Activated T-helper 2 cell treated with anti-CD3 and anti-CD28 coated beads, Interferon-gamma antibody, Interleukin-2, Interleukin-4, amounts not matched to agents 10 μg/mL and 5 μg/mL and 100 μg/mL, durations not matched to agents 14 hours and 24 hours and 36 hours (primary cell): Measurements from ENCODE around the gene LRBA. TPM values are rescaled to one million over a fixed set of nuclear protein-coding genes. Genes with fewer than 3 reads are reported as not detected.
"Not testable (repeated sequence)": the region's sequence is repeated elsewhere in the genome, so short reads cannot be mapped to it uniquely, and the experiment has no call there.

ENCODE experiments used
- DNase-seq: peaks from one replicate; pipeline ENCODE4 v3.0.0; 2021; ENCODE audit warnings: low spot score
- H3K27ac Mint-ChIP-seq: one replicate; pipeline ENCODE4 v1.8.0; 2021; ENCODE audit warnings: mixed read lengths
- H3K27me3 Mint-ChIP-seq: one replicate; pipeline ENCODE4 v1.8.0; 2021; ENCODE audit warnings: low read depth, mixed read lengths
- H3K36me3 Mint-ChIP-seq: one replicate; pipeline ENCODE4 v1.8.0; 2021; ENCODE audit warnings: low read depth, mixed read lengths
- H3K4me1 Mint-ChIP-seq: one replicate; pipeline ENCODE4 v1.8.0; 2021; ENCODE audit warnings: low read depth, mixed read lengths
- H3K4me3 Mint-ChIP-seq: one replicate; pipeline ENCODE4 v1.8.0; 2021; ENCODE audit warnings: low read depth, mild to moderate bottlenecking, moderate library complexity, mixed read lengths
- H3K9me3 Mint-ChIP-seq: one replicate; pipeline ENCODE4 v1.8.0; 2021; ENCODE audit warnings: mixed read lengths
- intact Hi-C: fragments of 100-400 bp; cut with micrococcal nuclease; formaldehyde crosslinking; loops from one replicate; pipeline ENCODE4 v1.15.1; 2023
- total RNA-seq: library from RNA; stranded (reverse); gene quantifications from 2 replicates; pipeline ENCODE4 v1.2.3, GENCODE V29; 2022

Gene LRBA, protein sequence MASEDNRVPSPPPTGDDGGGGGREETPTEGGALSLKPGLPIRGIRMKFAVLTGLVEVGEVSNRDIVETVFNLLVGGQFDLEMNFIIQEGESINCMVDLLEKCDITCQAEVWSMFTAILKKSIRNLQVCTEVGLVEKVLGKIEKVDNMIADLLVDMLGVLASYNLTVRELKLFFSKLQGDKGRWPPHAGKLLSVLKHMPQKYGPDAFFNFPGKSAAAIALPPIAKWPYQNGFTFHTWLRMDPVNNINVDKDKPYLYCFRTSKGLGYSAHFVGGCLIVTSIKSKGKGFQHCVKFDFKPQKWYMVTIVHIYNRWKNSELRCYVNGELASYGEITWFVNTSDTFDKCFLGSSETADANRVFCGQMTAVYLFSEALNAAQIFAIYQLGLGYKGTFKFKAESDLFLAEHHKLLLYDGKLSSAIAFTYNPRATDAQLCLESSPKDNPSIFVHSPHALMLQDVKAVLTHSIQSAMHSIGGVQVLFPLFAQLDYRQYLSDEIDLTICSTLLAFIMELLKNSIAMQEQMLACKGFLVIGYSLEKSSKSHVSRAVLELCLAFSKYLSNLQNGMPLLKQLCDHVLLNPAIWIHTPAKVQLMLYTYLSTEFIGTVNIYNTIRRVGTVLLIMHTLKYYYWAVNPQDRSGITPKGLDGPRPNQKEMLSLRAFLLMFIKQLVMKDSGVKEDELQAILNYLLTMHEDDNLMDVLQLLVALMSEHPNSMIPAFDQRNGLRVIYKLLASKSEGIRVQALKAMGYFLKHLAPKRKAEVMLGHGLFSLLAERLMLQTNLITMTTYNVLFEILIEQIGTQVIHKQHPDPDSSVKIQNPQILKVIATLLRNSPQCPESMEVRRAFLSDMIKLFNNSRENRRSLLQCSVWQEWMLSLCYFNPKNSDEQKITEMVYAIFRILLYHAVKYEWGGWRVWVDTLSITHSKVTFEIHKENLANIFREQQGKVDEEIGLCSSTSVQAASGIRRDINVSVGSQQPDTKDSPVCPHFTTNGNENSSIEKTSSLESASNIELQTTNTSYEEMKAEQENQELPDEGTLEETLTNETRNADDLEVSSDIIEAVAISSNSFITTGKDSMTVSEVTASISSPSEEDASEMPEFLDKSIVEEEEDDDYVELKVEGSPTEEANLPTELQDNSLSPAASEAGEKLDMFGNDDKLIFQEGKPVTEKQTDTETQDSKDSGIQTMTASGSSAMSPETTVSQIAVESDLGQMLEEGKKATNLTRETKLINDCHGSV (N-terminal part only)
- 46.4 and 47.7 TPM in 2 replicates for total RNA-seq

DNA sequence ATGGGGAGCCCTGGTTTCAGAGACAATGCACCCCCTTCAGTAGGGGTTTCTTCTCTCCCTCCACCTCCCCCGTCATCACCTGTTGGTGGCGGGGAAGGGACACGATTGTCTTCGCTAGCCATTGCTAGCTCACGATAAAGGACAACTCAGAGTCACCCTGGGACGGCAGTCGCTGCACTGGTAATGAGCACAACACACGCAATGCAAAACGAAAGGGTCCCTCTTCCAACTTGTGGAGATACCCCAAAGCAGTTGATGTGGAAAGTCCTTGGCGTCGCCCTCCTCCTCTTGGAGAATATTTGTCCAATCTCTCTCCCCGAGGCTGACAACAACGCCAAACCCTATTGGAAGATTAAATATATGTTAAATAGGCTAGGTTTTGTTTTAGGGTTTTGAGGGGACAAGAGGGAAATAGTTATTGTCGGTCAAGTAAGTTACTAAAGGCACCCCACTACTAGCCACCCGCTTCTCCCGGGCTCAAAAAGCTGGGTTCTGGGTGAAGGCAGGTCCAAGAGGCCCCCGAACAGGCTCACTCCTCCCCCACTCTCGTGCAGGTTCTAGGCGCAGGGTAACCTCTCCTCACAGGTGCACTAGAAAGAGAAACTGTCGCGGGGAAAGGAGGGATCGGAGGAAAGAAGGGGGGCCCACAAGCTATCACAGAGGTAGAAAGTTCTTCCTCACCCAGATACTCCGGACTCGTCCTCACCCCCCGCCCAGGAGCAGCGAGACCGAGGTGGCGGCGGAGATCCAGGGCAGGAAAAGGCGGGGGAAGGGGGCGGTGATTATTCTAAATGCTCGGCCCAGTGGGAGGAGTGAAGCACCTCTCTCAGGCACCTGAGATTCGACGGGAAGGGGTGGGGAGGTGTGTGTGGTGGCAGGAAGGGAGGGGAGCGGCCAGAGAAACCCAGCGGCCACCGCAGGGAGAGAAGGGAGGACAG lies at the start of gene LRBA:
Gene LRBA (minus strand): TSS at position 764 of the 938 bp plus-strand sequence. CDS start 642 bp downstream, at position 122.
- H3K27me3 Mint-ChIP-seq, result no peaks in the 10 kb centered on the region
- intact Hi-C loops, result loop anchor here (1.0 kb wide), 3 partner anchors 16 to 85 kb away; partner anchors contain the start of gene RPS3A
- peaks cover 16% of the 10 kb centered on the region for H3K4me1 Mint-ChIP-seq
- H3K27ac Mint-ChIP-seq, result peak within 1 kb of the TSS; percentile 99
- H3K9me3 Mint-ChIP-seq, result no peaks in the 10 kb centered on the region
- peak within 1 kb of the TSS; percentile 100 for H3K4me3 Mint-ChIP-seq
- H3K36me3 Mint-ChIP-seq, result peaks cover 22% of the 10 kb centered on the region
- DNase-seq, result peak; percentile 82

DNA sequence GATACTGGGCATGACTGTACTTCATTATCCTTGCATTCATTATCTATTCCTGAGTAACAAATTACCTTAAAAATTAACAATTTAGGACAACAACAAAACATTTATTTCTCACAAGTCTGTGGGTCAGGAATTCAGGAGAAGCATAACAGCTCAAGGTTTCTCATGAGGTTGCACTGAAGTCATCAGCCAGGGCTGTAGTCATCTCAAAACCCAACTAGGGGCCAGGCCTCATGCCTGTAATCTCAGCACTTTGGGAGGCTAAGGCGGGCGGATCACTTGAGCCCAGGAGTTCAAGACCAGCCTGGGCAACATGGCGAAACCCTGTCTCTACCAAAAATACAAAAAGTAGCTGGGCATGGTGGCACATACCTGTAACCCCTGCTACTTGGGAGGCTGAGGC lies 48.1 kb upstream of the LRBA start:
- H3K9me3 Mint-ChIP-seq, DNase-seq, H3K36me3 Mint-ChIP-seq: not testable (repeated sequence)

DNA sequence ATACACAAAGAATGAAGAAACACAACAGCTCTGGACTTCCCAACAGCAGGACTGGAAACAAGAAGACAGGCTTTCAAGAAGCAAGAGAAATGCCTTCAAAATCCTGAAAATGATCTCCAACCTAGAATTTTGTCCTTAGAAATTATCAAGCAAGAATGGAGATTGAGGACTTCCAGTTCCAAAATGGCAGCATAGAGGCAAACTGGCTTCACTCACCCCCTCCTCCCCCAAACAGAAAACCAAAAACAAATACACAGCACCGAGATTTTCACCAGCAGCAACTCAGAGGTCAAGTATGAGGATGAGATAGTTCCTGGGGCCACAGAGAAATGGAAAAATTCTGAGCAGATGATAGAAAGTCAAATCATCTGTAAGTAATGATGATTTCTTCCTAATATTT lies 40.5 kb upstream of the LRBA start:
- Mint-ChIP-seq H3K27me3 (no peaks in the 10 kb centered on the region), H3K4me3 (no peak overlapping the region), H3K36me3 (no peaks in the 10 kb centered on the region), H3K4me1 (no peaks in the 10 kb centered on the region), H3K27ac (no peak overlapping the region), H3K9me3 (no peaks in the 10 kb centered on the region)
- intact Hi-C loops, result no loop called here
- no peak for DNase-seq

More for the DNA sequence above, 48.1 kb upstream of the LRBA start:
- H3K4me3 Mint-ChIP-seq, intact Hi-C loops, H3K4me1 Mint-ChIP-seq, H3K27me3 Mint-ChIP-seq, H3K27ac Mint-ChIP-seq: not testable (repeated sequence)

DNA sequence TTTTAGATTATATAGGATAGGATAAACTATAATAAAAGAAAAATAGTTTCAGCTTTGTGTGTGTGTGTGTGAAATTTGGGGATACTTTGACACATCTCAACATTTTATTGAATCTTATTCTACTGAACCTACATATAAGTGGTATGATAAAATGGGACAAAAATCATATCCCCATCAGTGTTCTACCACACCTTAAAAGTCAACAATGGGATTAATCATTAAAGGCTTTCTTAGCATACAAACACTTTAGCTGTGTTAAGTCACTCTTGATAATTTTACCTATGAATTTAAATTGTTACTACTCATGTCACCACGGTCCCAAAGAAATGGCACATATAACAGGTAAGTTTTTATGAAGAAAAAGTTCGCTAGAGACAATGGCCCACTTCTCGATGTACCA lies 37.7 kb upstream of the LRBA start:
- intact Hi-C loops, result no loop called here
- Mint-ChIP-seq H3K27me3 (no peaks in the 10 kb centered on the region), H3K36me3 (no peaks in the 10 kb centered on the region), H3K4me3 (no peak overlapping the region), H3K9me3 (no peaks in the 10 kb centered on the region), H3K4me1 (no peaks in the 10 kb centered on the region), H3K27ac (no peak overlapping the region)
- no peak for DNase-seq

DNA sequence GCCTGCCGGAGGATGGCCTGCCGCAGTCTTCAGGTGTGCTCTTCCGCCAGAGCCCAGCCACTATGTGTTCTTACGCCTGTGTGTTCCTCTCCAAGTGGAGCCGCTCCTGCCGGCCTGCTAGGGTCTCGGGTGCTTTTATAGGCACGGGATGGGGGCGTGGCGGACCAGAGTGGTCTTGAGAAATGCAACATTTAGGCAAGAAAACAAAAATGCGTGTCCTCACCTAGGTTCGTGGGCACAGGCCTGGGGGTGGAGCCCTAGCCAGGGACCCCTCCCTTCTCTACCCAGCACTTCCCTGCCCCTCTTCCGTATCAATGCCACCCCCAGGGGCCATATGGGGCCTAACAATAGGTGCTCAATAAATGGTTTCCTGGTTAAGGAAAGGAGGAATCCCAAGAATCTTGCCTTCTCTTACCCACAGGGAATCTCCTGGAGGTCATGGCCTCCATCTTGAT lies 34.4 kb upstream of the LRBA start:
- Mint-ChIP-seq H3K4me1 (no peaks in the 10 kb centered on the region), H3K4me3 (no peak overlapping the region), H3K27me3 (no peaks in the 10 kb centered on the region), H3K9me3 (no peaks in the 10 kb centered on the region), H3K27ac (no peak overlapping the region), H3K36me3 (no peaks in the 10 kb centered on the region)
- intact Hi-C loops, result no loop called here
- DNase-seq, result no peak

DNA sequence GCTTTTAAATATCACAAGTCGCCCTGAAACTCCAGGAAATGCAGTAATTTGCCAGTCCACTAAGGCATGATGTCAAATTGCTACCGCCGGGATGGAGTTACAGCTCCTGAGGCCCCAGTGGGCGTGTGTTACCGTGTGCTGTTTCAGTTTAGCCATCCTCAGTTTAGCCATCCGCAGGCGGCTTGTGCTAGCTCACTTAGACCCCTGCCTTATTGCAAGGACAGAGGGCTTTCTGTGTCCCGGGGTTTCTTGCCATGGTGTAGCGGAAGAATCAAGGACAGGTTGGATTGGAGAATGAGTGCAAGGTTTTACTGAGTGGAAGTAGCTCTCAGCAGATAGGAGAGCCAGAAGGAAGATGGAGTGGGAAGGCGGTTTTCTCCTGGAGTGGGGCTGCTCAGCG lies 33.8 kb upstream of the LRBA start:
- intact Hi-C loops, result no loop called here

DNA sequence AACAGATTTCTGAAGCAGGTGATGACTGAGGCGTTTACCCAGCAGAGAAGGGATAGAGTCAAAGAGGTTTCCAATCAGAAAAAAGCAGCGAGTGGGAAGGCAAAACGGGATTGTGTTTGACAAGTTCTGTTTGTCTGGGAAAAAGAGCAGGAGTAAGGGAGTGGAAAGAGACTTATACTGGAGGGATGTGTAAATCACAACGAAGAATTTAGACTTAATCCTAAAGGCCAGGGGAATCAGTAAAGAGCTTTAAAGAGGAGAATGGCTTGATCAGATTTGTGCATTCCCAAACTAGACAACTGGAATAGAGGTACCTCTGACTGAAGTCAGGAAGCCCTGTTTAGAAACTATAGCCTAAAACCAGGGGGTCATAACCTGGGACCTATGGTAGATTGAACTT lies 31.5 kb upstream of the LRBA start:
- no peaks in the 10 kb centered on the region for H3K36me3 Mint-ChIP-seq
- H3K4me1 Mint-ChIP-seq, result no peaks in the 10 kb centered on the region
- no peaks in the 10 kb centered on the region for H3K27me3 Mint-ChIP-seq
- no peak for DNase-seq
- H3K4me3 Mint-ChIP-seq, result no peak overlapping the region
- no peaks in the 10 kb centered on the region for H3K9me3 Mint-ChIP-seq
- intact Hi-C loops, result no loop called here
- no peak overlapping the region for H3K27ac Mint-ChIP-seq

More for the DNA sequence above, 33.8 kb upstream of the LRBA start:
- no peaks in the 10 kb centered on the region for H3K36me3 Mint-ChIP-seq
- no peak overlapping the region for H3K4me3 Mint-ChIP-seq
- no peak overlapping the region for H3K27ac Mint-ChIP-seq
- H3K27me3 Mint-ChIP-seq, result no peaks in the 10 kb centered on the region
- H3K4me1 Mint-ChIP-seq, result no peaks in the 10 kb centered on the region
- no peak for DNase-seq
- H3K9me3 Mint-ChIP-seq, result no peaks in the 10 kb centered on the region

DNA sequence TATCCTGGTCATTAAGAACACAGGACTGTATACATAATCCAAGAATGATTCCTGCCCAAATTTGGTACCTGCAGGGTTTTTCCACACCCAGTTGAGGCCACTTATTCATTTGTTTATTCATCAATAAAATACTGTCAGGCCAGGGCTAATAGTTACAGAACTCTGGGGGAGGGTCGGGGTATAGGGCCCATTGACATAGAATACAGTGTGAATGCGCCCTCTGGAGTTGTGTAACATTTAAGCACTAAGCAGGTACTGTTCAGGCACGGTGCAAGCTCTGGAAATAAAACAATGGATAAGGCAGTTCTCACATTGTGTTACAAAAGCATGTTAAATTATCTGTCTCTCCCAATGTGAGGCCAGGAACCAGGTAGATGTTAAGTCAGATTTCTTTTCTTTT lies 30.8 kb upstream of the LRBA start:
- intact Hi-C loops, result no loop called here
- no peak overlapping the region for H3K27ac Mint-ChIP-seq
- H3K9me3 Mint-ChIP-seq, result no peaks in the 10 kb centered on the region
- no peaks in the 10 kb centered on the region for H3K27me3 Mint-ChIP-seq
- no peak overlapping the region for H3K4me3 Mint-ChIP-seq
- H3K4me1 Mint-ChIP-seq, result no peaks in the 10 kb centered on the region
- no peak for DNase-seq
- no peaks in the 10 kb centered on the region for H3K36me3 Mint-ChIP-seq

DNA sequence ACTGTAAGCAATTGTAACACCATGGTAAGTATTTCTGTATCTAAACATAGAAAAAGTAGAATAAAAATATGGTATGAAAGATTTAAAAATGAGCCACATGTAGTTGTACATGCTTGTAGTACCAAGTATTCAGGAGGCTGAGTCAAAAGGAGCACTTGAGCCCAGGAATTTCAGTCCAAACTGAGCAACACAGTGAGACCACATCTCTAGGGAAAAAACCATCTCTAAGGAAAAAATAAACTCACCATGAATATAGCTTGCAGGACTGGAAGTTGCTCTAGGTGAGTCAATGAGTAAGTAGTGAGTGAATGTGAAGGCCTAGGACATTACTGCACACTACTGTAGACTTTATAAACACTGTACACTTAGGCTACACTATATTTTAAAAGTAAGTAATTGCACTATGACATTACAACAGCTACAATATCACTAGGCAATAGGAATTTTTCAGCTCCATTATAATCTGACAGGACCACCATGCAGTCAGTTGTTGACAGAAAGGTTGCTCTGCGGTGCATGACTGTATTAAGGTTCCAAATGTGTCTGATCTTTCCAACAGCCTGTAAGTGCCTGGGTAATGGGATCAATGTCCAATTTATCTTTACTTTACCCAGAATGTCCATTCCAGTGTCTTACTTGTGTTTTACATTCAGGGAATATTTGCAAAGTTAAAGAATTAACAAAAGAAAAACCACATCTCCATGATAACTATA lies 28.9 kb upstream of the LRBA start:
- Mint-ChIP-seq H3K4me1 (no peaks in the 10 kb centered on the region), H3K4me3 (no peak overlapping the region), H3K36me3 (no peaks in the 10 kb centered on the region), H3K27ac (no peak overlapping the region), H3K27me3 (no peaks in the 10 kb centered on the region), H3K9me3 (no peaks in the 10 kb centered on the region)
- intact Hi-C loops, result no loop called here
- no peak for DNase-seq

DNA sequence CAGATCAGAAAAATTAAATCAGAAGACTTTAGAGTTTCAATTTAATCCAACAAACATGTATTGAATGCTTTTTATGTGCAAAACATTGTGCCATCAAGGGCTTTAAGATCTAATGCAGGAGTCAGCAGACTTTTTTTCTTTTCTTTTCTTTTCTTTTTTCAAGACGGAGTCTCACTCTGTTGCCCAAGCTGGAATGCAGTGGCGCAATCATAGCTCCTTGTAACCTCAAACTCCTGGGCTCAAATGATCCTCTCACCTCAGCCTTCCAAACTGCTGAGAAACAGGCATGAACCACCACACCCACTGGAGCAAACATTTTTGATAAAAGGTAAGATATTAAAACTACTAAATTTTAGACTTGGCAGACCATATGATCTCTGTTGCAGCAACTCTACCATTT lies 24.6 kb upstream of the LRBA start:
- DNase-seq, result no peak
- H3K9me3 Mint-ChIP-seq, result no peaks in the 10 kb centered on the region
- no peak overlapping the region for H3K4me3 Mint-ChIP-seq
- peaks cover 7% of the 10 kb centered on the region for H3K4me1 Mint-ChIP-seq
- no peaks in the 10 kb centered on the region for H3K36me3 Mint-ChIP-seq
- intact Hi-C loops, result no loop called here
- H3K27me3 Mint-ChIP-seq, result no peaks in the 10 kb centered on the region
- H3K27ac Mint-ChIP-seq, result no peak overlapping the region

DNA sequence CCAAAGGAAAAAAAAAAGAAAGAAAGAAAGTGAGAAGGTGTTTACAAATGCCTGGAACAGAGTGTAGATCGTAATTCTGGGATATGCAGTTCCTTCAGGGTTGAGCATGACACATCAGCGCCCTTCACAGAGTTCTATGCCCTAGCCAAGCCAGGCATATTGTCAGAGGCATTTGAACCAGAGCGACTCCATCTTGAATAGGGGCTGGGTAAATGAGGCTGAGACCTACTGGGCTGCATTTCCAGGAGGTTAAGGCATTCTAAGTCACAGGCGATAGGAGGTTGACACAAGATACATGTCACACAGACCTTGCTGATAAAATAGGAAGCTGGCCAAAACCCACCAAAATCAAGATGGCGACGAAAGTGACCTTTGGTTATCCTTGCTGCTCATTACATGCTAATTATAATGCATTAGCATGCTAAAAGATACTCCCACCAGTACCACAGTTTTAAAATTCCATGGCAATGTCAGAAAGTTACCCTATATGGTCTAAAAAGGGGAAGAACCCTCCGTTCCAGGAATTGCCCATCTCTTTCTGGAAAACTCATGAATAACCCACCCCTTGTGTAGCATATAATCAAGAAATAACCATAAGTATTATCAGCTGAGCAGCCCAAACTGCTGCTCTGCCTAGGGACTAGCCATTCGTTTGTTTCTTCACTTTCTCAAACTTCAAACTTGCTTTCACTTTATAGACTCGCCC lies 23.5 kb upstream of the LRBA start:
- Mint-ChIP-seq H3K27ac (no peak overlapping the region), H3K4me1 (peaks cover 7% of the 10 kb centered on the region), H3K36me3 (no peaks in the 10 kb centered on the region), H3K9me3 (no peaks in the 10 kb centered on the region), H3K4me3 (no peak overlapping the region), H3K27me3 (no peaks in the 10 kb centered on the region)
- intact Hi-C loops, result no loop called here
- DNase-seq, result no peak
